ENCODE data around the gene NDUFA13.

NDUFA13 gene

DNA sequence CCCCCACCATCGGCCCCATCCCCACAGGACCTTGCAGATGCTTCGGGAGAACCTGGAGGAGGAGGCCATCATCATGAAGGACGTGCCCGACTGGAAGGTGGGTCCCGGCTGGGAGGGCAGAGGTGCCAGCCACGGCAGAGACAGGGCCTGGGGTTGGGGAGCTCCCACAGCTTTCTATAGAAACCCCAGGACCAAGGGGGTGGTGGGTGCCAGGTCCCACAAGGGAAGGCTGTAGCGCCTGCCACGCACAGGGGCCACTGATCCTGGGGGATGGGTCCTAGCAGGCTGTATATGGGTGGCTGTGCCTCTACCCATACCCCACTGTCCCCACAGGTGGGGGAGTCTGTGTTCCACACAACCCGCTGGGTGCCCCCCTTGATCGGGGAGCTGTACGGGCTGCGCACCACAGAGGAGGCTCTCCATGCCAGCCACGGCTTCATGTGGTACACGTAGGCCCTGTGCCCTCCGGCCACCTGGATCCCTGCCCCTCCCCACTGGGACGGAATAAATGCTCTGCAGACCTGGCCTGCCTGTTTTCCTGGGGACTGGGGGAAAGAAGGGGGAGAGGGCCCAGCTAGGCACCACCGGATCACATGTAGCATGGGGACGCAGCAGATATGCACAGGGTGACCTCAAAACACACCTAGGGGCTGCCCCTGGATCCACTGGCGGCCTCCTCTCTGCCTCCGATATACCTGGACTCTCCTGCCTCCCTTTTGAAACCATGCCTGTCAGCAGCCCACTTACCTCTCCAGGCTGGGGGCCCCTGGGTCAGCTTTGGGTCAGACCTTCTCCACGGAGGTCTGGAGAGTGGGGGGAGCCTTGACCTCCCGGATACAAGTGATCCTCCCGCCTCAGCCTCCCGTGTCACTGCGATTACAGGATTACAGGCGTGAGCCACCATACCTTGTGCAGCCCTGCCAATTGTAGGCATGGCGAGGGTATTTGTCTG, 11.9 kb downstream of the NDUFA13 start:
- TF ChIP-seq CTCF (IDR thresholded peaks at IDR 0.05; ENCODE audit: extremely low read depth, insufficient read depth, missing control alignments): no peak
- in situ Hi-C loops (cut with MboI; ENCODE audit: low pct_unique_long_range_greater_than_20kb, low sequenced_read_pairs, unreplicated experiment): loop anchor here (10.0 to 25.0 kb wide), 3 partner anchors 117 to 709 kb away; partner anchors contain the start of gene GMIP
- no peak for DNase-seq (ENCODE audit: low spot score)

DNA sequence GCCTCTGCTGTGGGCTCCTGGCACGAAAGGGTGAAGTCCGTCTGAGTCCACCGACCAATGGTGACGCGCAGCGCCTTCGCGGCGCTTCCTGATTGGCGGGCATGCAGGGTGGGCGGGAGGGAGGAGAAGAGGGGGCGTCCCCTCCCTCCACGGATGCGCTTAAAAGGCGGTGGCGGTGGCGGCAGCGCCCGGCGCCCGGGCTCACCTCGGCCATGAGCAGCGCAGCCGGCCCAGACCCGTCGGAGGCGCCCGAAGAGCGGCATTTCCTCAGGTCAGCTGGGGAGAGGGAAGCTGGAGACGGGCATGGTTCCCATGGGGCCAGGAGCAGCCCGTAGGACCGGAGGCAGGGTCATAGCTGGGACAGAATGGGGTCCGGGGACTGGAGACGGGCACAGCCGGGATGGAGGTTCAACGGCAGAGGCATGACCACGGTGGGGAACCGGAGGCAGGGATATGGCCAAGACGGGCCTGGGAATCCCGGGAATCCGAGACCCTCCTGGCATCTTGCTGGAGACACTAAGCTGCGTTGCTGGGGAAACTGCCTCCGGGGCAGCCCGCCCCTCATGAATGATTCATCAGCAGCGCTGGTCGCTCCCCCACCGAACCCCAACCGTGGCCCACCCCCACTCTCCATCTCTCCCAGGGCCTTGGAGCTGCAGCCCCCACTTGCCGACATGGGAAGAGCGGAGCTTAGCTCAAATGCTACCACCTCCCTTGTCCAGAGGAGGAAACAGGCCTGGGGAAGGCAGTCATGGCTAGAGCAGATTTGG, 12.9 kb downstream of the NDUFA13 start, which contains the start of gene YJEFN3:
Gene YJEFN3, plus strand, starts transcription at position 191 of the 770 bp plus-strand sequence. Its CDS starts 22 bp downstream, at position 213.
- no peak for DNase-seq (ENCODE audit: low spot score)
- no peak for TF ChIP-seq CTCF (IDR thresholded peaks at IDR 0.05; ENCODE audit: extremely low read depth, insufficient read depth, missing control alignments)
- in situ Hi-C loops (cut with MboI; ENCODE audit: low pct_unique_long_range_greater_than_20kb, low sequenced_read_pairs, unreplicated experiment): loop anchor here (10.0 to 25.0 kb wide), 3 partner anchors 116 to 708 kb away; partner anchors contain the start of gene GMIP

- DNase-seq (ENCODE audit: low spot score): no peak
- no peak for TF ChIP-seq CTCF (IDR thresholded peaks at IDR 0.05; ENCODE audit: extremely low read depth, insufficient read depth, missing control alignments)
- in situ Hi-C loops (cut with MboI; ENCODE audit: low pct_unique_long_range_greater_than_20kb, low sequenced_read_pairs, unreplicated experiment): loop anchor here (10.0 to 25.0 kb wide), 3 partner anchors 115 to 707 kb away; partner anchors contain the start of gene GMIP
These were observed 13.9 kb downstream of the NDUFA13 start for GRCh38 chr19:19529783-19530422.

DNA sequence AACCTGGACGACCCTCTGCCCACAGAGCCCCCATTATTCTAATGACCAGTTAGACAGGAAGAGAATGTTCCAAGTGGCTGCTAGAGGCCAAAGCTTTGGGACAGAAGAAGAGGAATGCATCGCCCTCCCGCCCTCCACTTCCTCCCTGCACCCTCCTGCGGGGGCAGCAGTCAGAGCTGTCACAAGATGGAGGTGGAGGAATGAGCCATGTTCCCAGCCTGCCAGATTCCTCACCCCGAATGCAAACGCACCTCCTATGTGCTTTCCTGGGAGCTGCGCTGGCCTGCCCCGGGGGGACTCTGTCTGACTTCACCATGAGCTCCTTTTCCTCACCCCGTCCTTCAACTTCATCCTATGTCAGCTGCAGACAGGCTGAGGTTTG, 14.4 kb downstream of the NDUFA13 start:
- in situ Hi-C loops (cut with MboI; ENCODE audit: low pct_unique_long_range_greater_than_20kb, low sequenced_read_pairs, unreplicated experiment): loop anchor here (25.0 kb wide), 2 partner anchors 432 to 707 kb away; no protein-coding TSS in a partner anchor
- no peak for DNase-seq (ENCODE audit: low spot score)
- no peak for TF ChIP-seq CTCF (IDR thresholded peaks at IDR 0.05; ENCODE audit: extremely low read depth, insufficient read depth, missing control alignments)

GRCh38 chr19:19530889-19531288, 14.9 kb downstream of the NDUFA13 start:
- in situ Hi-C loops (cut with MboI; ENCODE audit: low pct_unique_long_range_greater_than_20kb, low sequenced_read_pairs, unreplicated experiment): loop anchor here (25.0 kb wide), 2 partner anchors 431 to 706 kb away; no protein-coding TSS in a partner anchor
- no peak for TF ChIP-seq CTCF (IDR thresholded peaks at IDR 0.05; ENCODE audit: extremely low read depth, insufficient read depth, missing control alignments)
- DNase-seq (ENCODE audit: low spot score): no peak
